A673 (cell line): Measurements from ENCODE around the gene TTC7B.

Experiments used
- CTCF ChIP-seq: fragments of 300-800, 200-600 bp; sonication (generic); conservative IDR thresholded peaks from 2 replicates; pipeline ENCODE4 v1.5.1; 2017; ENCODE audit warnings: low read depth, mild to moderate bottlenecking, antibody characterized with exemption, low read length, moderate library complexity, mixed read lengths
- EZH2 ChIP-seq: fragments of 200-600 bp; sonication (generic); IDR thresholded peaks from 2 replicates; pipeline ENCODE4 v1.6.1; 2017; ENCODE audit warnings: borderline replicate concordance, low read depth, mild to moderate bottlenecking, mixed read lengths, antibody characterized with exemption, low read length; ENCODE audit not compliant: poor library complexity, severe bottlenecking

GRCh38 chr14:90730206-90730766 is 85.9 kb downstream of the TTC7B start:
- no peak for TF ChIP-seq EZH2
- no peak for TF ChIP-seq CTCF
